ENCODE results near the gene NFX1. TPM values are rescaled to one million over a fixed set of nuclear protein-coding genes. Genes with fewer than 3 reads are reported as not detected.
"Not testable (repeated sequence)": the region's sequence is repeated elsewhere in the genome, so short reads cannot be mapped to it uniquely, and the experiment has no call there.

Gene NFX1
- total and polyA plus RNA-seq, 4 experiments from 2014 or later, result 21.2 to 64.7 (median 54.3) TPM

DNA sequence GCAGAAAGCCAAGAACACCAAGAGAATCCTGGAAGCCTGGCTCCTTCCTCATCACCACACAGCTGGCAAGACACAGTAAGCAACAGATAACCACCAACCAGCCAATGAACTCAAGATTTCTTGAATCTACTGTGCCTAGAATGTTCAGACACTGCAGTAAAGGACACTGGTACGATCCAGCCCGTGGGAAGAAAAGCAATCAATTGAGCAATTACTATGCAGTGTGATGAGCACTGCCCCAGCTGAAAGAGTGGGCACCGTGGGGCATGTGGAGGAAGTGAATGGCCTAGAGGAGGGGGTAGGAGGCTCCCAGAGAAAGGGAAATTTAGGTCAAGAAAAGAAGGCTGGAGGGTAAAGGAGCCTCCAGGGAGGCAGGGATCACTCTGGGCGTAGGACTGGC is 107.5 kb downstream of the NFX1 start:
- H3K4me3 Mint-ChIP-seq; H3K36me3 ChIP-seq (ENCODE audit: insufficient read depth, low read length); H3K9me3 ChIP-seq (ENCODE audit: control insufficient read depth in 1 of 2, low read length in 2 of 2); H3K4me1 Mint-ChIP-seq; H3K4me3 ChIP-seq (ENCODE audit: low read length in 2 of 2); H3K4me1 ChIP-seq (ENCODE audit: insufficient read depth, low read length); intact Hi-C loops (cut with micrococcal nuclease); H3K27me3 Mint-ChIP-seq; H3K27ac ChIP-seq (ENCODE audit: low read depth, low read length); DNase-seq; POLR2A ChIA-PET (ENCODE audit: partially characterized antibody); H3K9me3 Mint-ChIP-seq; H3K36me3 Mint-ChIP-seq; H3K27me3 ChIP-seq (ENCODE audit: insufficient read depth, low read length): not testable (repeated sequence)
- H3K27ac Mint-ChIP-seq, result peak overlapping the region in 1 of 7 donors; percentile 70
- CTCF ChIA-PET (ENCODE audit: partially characterized antibody), result interaction anchor here (5.2 kb wide), 1 partner anchor 68 kb away, joined by 31 read pairs; no protein-coding TSS in a partner anchor

DNA sequence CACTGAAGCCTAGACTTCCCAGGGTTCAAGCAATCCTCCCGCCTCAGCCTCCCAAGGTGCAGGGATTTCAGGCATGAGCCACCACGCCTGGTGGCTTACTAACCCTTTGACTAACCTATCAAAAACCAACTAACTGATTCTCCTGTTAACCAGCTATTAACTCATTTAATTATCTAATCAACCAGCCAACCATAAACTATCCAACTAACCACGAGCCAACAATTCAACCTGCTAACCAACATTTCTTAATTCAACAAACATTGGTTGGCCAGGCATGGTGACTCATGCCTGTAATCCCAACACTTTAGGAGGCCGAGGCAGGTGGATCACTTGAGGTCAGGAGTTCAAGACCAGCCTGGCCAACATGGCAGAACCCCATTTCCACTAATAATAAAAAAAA is 108.7 kb downstream of the NFX1 start:
- POLR2A ChIA-PET (ENCODE audit: partially characterized antibody), result not testable (repeated sequence)

DNA sequence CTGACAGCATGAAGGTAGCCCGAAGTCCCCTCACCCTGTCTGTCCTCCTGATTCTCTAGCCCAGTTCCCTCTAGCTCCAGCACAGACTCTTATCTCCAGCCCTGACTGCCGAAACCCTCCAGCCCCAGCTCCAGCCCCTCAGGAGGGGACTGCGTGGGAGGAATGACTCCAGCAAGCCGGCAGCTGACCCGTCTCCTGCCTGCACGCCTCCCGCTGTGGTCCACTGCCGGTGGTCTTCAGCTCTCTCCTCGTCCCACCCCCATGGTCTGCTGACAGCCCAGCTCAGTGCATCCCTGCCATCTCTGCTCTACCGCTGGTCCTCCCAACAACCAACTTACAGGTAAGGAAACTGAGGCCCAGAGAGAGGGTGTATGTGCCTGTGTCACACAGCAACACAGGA is 111.5 kb downstream of the NFX1 start:
- H3K27ac ChIP-seq (ENCODE audit: low read depth, low read length); H3K27me3 Mint-ChIP-seq; intact Hi-C loops (cut with micrococcal nuclease); DNase-seq; H3K9me3 Mint-ChIP-seq; H3K27me3 ChIP-seq (ENCODE audit: insufficient read depth, low read length); H3K4me3 Mint-ChIP-seq; POLR2A ChIA-PET (ENCODE audit: partially characterized antibody); H3K36me3 Mint-ChIP-seq; H3K4me3 ChIP-seq (ENCODE audit: low read length in 2 of 2); H3K4me1 ChIP-seq (ENCODE audit: insufficient read depth, low read length); H3K36me3 ChIP-seq (ENCODE audit: insufficient read depth, low read length); H3K9me3 ChIP-seq (ENCODE audit: control insufficient read depth in 1 of 2, low read length in 2 of 2): not testable (repeated sequence)
- Mint-ChIP-seq H3K27ac (peak overlapping the region in 1 of 7 donors; percentile 60), H3K4me1 (peaks cover 6 to 16% (median 11%) of the 10 kb centered on the region in 4 donors)
- CTCF ChIA-PET (ENCODE audit: partially characterized antibody), result interaction anchor here (3.6 to 6.5 kb wide), 4 partner anchors 13 to 71 kb away, joined by 40 to 170 read pairs (median 96); partner anchors contain the start of gene NOL6

More for the DNA sequence above, 108.7 kb downstream of the NFX1 start:
- H3K9me3 ChIP-seq (ENCODE audit: control insufficient read depth in 1 of 2, low read length in 2 of 2); DNase-seq; H3K4me1 ChIP-seq (ENCODE audit: insufficient read depth, low read length); H3K4me3 ChIP-seq (ENCODE audit: low read length in 2 of 2); H3K4me3 Mint-ChIP-seq; H3K27me3 Mint-ChIP-seq; H3K36me3 ChIP-seq (ENCODE audit: insufficient read depth, low read length); intact Hi-C loops (cut with micrococcal nuclease); H3K9me3 Mint-ChIP-seq; H3K4me1 Mint-ChIP-seq; H3K36me3 Mint-ChIP-seq; H3K27ac ChIP-seq (ENCODE audit: low read depth, low read length); H3K27me3 ChIP-seq (ENCODE audit: insufficient read depth, low read length): not testable (repeated sequence)
- CTCF ChIA-PET (ENCODE audit: partially characterized antibody), result interaction anchor here (1.1 to 5.2 kb wide), 3 partner anchors 54 to 67 kb away, joined by 6 to 31 read pairs (median 13); no protein-coding TSS in a partner anchor
- peak overlapping the region in 1 of 7 donors; percentile 68 for H3K27ac Mint-ChIP-seq

DNA sequence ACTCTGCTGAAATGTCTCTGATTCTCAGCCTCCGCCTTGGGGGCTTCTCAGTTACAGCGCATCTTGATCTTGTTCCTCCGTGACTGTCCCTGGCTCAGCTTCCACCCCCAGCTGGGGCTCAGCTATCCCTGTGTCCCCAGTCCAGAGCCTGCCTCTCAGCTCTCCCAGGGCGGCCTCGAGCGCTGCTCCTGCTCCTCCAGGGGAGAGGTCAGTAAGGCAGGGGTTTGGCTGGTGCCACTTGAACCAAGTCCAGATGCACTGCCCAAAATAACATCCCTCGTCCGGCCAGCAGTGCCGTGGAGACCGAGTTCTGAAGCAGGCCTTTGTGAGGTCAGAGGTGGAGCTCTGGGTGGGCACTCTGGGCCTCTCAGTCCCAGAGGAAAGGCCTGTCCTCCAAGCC is 112.1 kb downstream of the NFX1 start, which contains the start of gene AQP7:
AQP7 (minus strand) TSS at position 198 of the 400 bp plus-strand sequence. CDS start 1,306 bp downstream, outside the sequence.
- peak within 1 kb of the TSS in 5 of 7 donors; percentile 66 to 91 (median 73) for H3K27ac Mint-ChIP-seq
- H3K36me3 Mint-ChIP-seq; H3K4me3 ChIP-seq (ENCODE audit: low read length in 2 of 2); intact Hi-C loops (cut with micrococcal nuclease); DNase-seq; H3K9me3 ChIP-seq (ENCODE audit: control insufficient read depth in 1 of 2, low read length in 2 of 2); H3K27me3 Mint-ChIP-seq; H3K27ac ChIP-seq (ENCODE audit: low read depth, low read length); H3K36me3 ChIP-seq (ENCODE audit: insufficient read depth, low read length); H3K27me3 ChIP-seq (ENCODE audit: insufficient read depth, low read length); H3K4me1 ChIP-seq (ENCODE audit: insufficient read depth, low read length); H3K9me3 Mint-ChIP-seq: not testable (repeated sequence)
- H3K4me1 Mint-ChIP-seq, result peaks cover 6 to 16% (median 11%) of the 10 kb centered on the region in 4 donors
- peak within 1 kb of the TSS in 1 of 8 donors; percentile 43 for H3K4me3 Mint-ChIP-seq
- ChIA-PET POLR2A (ENCODE audit: partially characterized antibody) (interaction anchor here (0.8 to 3.9 kb wide), 6 partner anchors 12 to 72 kb away, joined by 3 to 37 read pairs (median 20); partner anchors contain the start of genes AQP3 and NOL6), CTCF (ENCODE audit: partially characterized antibody) (interaction anchor here (0.7 to 6.5 kb wide), 13 partner anchors 12 to 115 kb away, joined by 3 to 170 read pairs (median 4); partner anchors contain the start of gene NOL6)

DNA sequence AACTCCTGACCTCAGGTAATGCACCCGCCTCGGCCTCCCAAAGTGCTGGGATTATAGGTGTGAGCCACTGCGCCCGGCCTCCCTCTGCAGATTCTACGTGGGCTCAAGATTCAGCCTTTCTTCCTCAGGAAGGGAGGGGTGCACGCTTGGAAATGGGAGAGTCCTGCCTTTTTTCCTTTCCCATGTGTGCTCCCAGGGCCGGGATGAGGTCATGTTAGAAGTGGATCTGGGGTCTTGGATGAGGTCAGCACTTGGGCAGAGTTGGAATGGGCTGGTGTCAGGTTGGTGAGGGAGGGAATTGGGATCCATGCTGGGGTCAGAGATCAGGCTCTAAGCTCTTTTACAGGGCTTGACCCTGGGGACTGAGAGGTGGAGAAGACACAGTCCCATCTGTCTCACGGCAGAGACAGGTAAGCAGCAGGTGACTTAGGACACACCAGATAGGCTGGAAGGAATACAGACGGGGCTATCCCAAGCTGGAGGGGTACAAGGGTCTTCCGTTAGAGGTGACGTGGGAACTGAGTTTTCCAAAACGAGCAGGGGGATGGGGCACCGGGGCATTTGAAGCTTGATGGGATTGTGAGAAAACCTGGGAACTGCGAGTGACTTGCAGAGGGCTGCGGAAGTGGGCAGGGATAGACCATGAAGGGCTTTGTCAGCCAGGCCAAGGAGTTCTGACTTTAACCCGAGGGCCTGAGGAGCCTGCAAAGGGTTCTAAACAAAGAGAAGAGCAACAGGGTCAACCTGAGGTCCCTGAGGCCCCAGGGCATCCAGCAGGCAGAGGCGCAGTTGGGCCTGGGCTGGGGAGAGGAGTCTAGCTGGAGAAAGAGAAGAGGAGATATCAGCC is 113.8 kb downstream of the NFX1 start:
- CTCF ChIA-PET (ENCODE audit: partially characterized antibody), result interaction anchor here (0.9 to 6.5 kb wide), 19 partner anchors 10 to 218 kb away, joined by 3 to 170 read pairs (median 6); partner anchors contain the start of genes AQP3 and NOL6

DNA sequence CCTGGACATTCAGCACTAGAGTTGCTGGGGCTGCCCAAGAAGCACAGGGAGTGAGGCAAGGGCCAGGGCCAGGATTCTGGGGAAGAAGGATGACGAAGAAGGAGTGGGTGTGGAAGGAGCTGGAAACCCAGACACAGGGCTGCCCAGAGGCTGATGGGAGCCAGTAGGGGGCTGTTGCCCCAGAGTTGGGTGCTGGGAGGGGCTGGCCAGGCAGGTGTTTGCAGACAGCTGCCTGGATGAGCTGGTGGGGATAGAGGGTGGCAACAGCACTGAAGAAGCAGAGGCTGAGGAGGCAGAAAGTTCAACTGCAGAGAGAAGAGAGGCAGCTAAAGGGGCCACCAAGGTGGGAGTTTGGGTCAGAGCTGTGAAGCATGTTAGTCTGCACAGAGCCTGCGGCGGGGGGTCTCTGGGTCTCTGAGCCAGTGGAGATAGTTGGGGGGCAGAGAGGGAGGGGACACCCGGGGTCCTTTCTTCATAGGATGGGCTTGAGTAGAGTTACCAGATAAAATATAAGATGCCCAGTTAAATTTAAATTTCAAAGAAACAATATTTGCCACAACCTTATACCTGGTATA is 114.6 kb downstream of the NFX1 start:
- H3K4me3 Mint-ChIP-seq, result no peak overlapping the region
- Histone ChIP-seq H3K36me3 (ENCODE audit: insufficient read depth, low read length) (no peaks in the 10 kb centered on the region), H3K27ac (ENCODE audit: low read depth, low read length) (no peak overlapping the region), H3K4me1 (ENCODE audit: insufficient read depth, low read length) (peaks cover 10% of the 10 kb centered on the region), H3K27me3 (ENCODE audit: insufficient read depth, low read length) (no peaks in the 10 kb centered on the region), H3K9me3 (ENCODE audit: control insufficient read depth in 1 of 2, low read length in 2 of 2) (no peaks in the 10 kb centered on the region), H3K4me3 (ENCODE audit: low read length in 2 of 2) (no peak overlapping the region)
- no peaks in the 10 kb centered on the region for H3K36me3 Mint-ChIP-seq
- no peaks in the 10 kb centered on the region for H3K27me3 Mint-ChIP-seq
- no peaks in the 10 kb centered on the region for H3K9me3 Mint-ChIP-seq
- peak overlapping the region in 6 of 7 donors; percentile 63 to 92 (median 84) for H3K27ac Mint-ChIP-seq
- peaks cover 6 to 16% (median 11%) of the 10 kb centered on the region in 4 donors for H3K4me1 Mint-ChIP-seq
- ChIA-PET CTCF (ENCODE audit: partially characterized antibody) (interaction anchor here (1.0 to 6.5 kb wide), 14 partner anchors 9 to 217 kb away, joined by 3 to 170 read pairs (median 10); partner anchors contain the start of genes AQP3 and NOL6), POLR2A (ENCODE audit: partially characterized antibody) (interaction anchor here (1.3 to 3.9 kb wide), 6 partner anchors 10 to 65 kb away, joined by 3 to 37 read pairs (median 25); no protein-coding TSS in a partner anchor)
- intact Hi-C loops (cut with micrococcal nuclease), result no loop called here
- no peak for DNase-seq

More for the DNA sequence above, 113.8 kb downstream of the NFX1 start:
- H3K27ac ChIP-seq (ENCODE audit: low read depth, low read length), result no peak overlapping the region
- no peaks in the 10 kb centered on the region for H3K36me3 Mint-ChIP-seq
- H3K9me3 ChIP-seq (ENCODE audit: control insufficient read depth in 1 of 2, low read length in 2 of 2), result no peaks in the 10 kb centered on the region
- intact Hi-C loops (cut with micrococcal nuclease), result loop anchor here (1.0 kb wide), 4 partner anchors 11 to 113 kb away; no protein-coding TSS in a partner anchor
- H3K4me3 Mint-ChIP-seq, result peak overlapping the region in 1 of 8 donors; percentile 35
- DNase-seq, result no peak
- POLR2A ChIA-PET (ENCODE audit: partially characterized antibody), result interaction anchor here (0.5 to 3.9 kb wide), 7 partner anchors 11 to 112 kb away, joined by 4 to 37 read pairs (median 23); partner anchors contain the start of genes AQP3 and NOL6
- no peaks in the 10 kb centered on the region for H3K27me3 ChIP-seq (ENCODE audit: insufficient read depth, low read length)
- no peaks in the 10 kb centered on the region for H3K27me3 Mint-ChIP-seq
- H3K4me1 Mint-ChIP-seq, result peaks cover 6 to 16% (median 11%) of the 10 kb centered on the region in 4 donors
- peaks cover 10% of the 10 kb centered on the region for H3K4me1 ChIP-seq (ENCODE audit: insufficient read depth, low read length)
- no peaks in the 10 kb centered on the region for H3K36me3 ChIP-seq (ENCODE audit: insufficient read depth, low read length)
- no peak overlapping the region for H3K4me3 ChIP-seq (ENCODE audit: low read length in 2 of 2)
- no peaks in the 10 kb centered on the region for H3K9me3 Mint-ChIP-seq
- peak overlapping the region in 6 of 7 donors; percentile 77 to 92 (median 89) for H3K27ac Mint-ChIP-seq

Data from CD4-positive, alpha-beta memory T cell (primary cell).